ENCODE data around the gene MPP3.

GRCh38 chr17:43826206-43826605, 6.7 kb downstream of the MPP3 start:
- TF ChIP-seq, protein P1, sequence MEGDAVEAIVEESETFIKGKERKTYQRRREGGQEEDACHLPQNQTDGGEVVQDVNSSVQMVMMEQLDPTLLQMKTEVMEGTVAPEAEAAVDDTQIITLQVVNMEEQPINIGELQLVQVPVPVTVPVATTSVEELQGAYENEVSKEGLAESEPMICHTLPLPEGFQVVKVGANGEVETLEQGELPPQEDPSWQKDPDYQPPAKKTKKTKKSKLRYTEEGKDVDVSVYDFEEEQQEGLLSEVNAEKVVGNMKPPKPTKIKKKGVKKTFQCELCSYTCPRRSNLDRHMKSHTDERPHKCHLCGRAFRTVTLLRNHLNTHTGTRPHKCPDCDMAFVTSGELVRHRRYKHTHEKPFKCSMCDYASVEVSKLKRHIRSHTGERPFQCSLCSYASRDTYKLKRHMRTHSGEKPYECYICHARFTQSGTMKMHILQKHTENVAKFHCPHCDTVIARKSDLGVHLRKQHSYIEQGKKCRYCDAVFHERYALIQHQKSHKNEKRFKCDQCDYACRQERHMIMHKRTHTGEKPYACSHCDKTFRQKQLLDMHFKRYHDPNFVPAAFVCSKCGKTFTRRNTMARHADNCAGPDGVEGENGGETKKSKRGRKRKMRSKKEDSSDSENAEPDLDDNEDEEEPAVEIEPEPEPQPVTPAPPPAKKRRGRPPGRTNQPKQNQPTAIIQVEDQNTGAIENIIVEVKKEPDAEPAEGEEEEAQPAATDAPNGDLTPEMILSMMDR (optimal IDR thresholded peaks at IDR 0.05 in 1 of 3, IDR thresholded peaks at IDR 0.05 in 1 of 3, conservative IDR thresholded peaks at IDR 0.05 in 1 of 3; ENCODE audit: extremely low read depth in 1 of 3, insufficient read depth in 2 of 3, low read length in 3 of 3) = no peak
- TF ChIP-seq EZH2 (IDR thresholded peaks at IDR 0.05; ENCODE audit: low read length) = no peak

Data from keratinocyte (primary cell).